Smooth muscle cell (in vitro differentiated cells): ENCODE data around the gene PRKCB. TPM values are rescaled to one million over a fixed set of nuclear protein-coding genes. Genes with fewer than 3 reads are reported as not detected.

Experiments
- DNase-seq: peaks from one replicate; lab custom pipeline; 2025; ENCODE audit not compliant: unreplicated experiment; lab: John Stamatoyannopoulos, UW
- H2AFZ ChIP-seq: fragments of 200-600 bp; sonication (generic); 2 replicates; pipeline ENCODE4 v1.6.0; 2016; ENCODE audit warnings: antibody characterized with exemption, low read depth, mild to moderate bottlenecking
- H3F3A ChIP-seq: fragments of 200-600 bp; sonication (generic); 2 replicates; pipeline ENCODE4 v1.6.0; 2017; ENCODE audit warnings: antibody characterized with exemption, low read depth
- H3K27ac ChIP-seq: fragments of 200-600 bp; sonication (generic); 2 replicates; pipeline ENCODE4 v1.5.1; 2016; ENCODE audit warnings: low read depth, mild to moderate bottlenecking
- H3K27me3 ChIP-seq: fragments of 200-600 bp; sonication (generic); 2 replicates; pipeline ENCODE4 v1.6.1; 2016; ENCODE audit warnings: low read depth, mild to moderate bottlenecking
- H3K36me3 ChIP-seq: fragments of 200-600 bp; sonication (generic); 2 replicates; pipeline ENCODE4 v1.5.1; 2016; ENCODE audit warnings: low read depth
- H3K4me1 ChIP-seq: fragments of 200-600 bp; sonication (generic); 2 replicates; pipeline ENCODE4 v1.5.1; 2016; ENCODE audit warnings: low read depth
- H3K4me2 ChIP-seq: fragments of 200-600 bp; sonication (generic); 2 replicates; pipeline ENCODE4 v1.6.0; 2016; ENCODE audit warnings: mild to moderate bottlenecking
- H3K4me3 ChIP-seq: fragments of 200-600 bp; sonication (generic); 2 replicates; pipeline ENCODE4 v1.5.1; 2016; ENCODE audit warnings: mild to moderate bottlenecking
- H3K79me2 ChIP-seq: fragments of 200-600 bp; sonication (generic); 2 replicates; pipeline ENCODE4 v1.6.0; 2016; ENCODE audit warnings: low read depth, mild to moderate bottlenecking
- H3K9ac ChIP-seq: fragments of 200-600 bp; sonication (generic); 2 replicates; pipeline ENCODE4 v1.6.0; 2016; ENCODE audit warnings: low read depth
- H3K9me3 ChIP-seq: fragments of 200-600 bp; sonication (generic); replicated peaks from 2 replicates; pipeline ENCODE4 v1.5.1; 2016; ENCODE audit warnings: low read depth
- H4K20me1 ChIP-seq: fragments of 200-600 bp; sonication (generic); 2 replicates; pipeline ENCODE4 v1.6.0; 2016; ENCODE audit warnings: low read depth
- CTCF ChIP-seq: fragments of 200-600 bp; sonication (generic); IDR thresholded peaks from 2 replicates; pipeline ENCODE4 v1.5.1; 2017; ENCODE audit warnings: borderline replicate concordance, mild to moderate bottlenecking, antibody characterized with exemption; ENCODE audit not compliant: insufficient read depth, poor library complexity, severe bottlenecking
- WGBS: methylation state at CpG from one replicate; pipeline ENCODE4 v1.1.7; 2016; ENCODE audit warnings: low lambda C conversion rate; 5-methylcytosine and 5-hydroxymethylcytosine counted together
- polyA plus RNA-seq: library from polyadenylated mRNA; unstranded; fragments of >200 nt; fragmentation: Nextera tagmentation; extraction: Ambion mirVana; gene quantifications from 2 replicates; pipeline ENCODE4 v1.2.1, GENCODE V29; 2016
- total RNA-seq: library from RNA; depleted of rRNA; stranded (reverse); fragments of >200 nt; gene quantifications from 2 replicates; pipeline ENCODE4 v1.2.3, GENCODE V29; 2014

Gene PRKCB
- total and polyA plus RNA-seq, 2 experiments from 2014 or later = 0.36 TPM; not detected in 1

DNA sequence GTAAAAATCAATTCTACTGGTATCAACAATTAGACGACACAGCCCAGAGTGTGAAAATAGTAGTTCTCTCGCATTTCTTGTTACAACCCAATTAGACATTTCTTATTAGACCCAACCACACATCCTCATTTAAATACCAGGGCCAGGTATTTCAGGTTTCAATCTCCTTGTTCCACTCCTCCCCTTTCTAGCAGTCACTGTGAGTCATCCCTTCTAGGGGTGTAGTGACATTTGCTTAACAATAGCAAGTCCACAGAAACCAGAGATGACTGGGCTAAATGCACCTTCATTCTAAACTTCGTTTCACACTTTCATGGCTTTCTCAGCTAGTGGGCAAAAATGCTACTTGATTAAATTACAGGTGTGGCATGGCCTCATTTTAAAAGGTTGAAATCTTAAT, 303.5 kb downstream of the PRKCB start:
- Histone ChIP-seq H3K4me3 (no peak overlapping the region), H3K36me3 (no peaks in the 10 kb centered on the region), H3K27me3 (peaks cover 11% of the 10 kb centered on the region), H3F3A (no peaks in the 10 kb centered on the region), H2AFZ (no peak overlapping the region), H3K9me3 (no peaks in the 10 kb centered on the region), H3K27ac (peak overlapping the region; percentile 58), H3K4me1 (peaks cover 5% of the 10 kb centered on the region), H3K4me2 (no peak overlapping the region), H4K20me1 (no peaks in the 10 kb centered on the region), H3K9ac (peak overlapping the region; percentile 25), H3K79me2 (no peaks in the 10 kb centered on the region)
- WGBS = 23% methylated on average over 3 of the region's 3 CpGs
- TF ChIP-seq CTCF = no peak
- no peak for DNase-seq

- Histone ChIP-seq H3K9me3 (no peaks in the 10 kb centered on the region), H3K27me3 (peaks cover 11% of the 10 kb centered on the region), H3K27ac (no peak overlapping the region), H3K9ac (no peak overlapping the region), H3K79me2 (no peaks in the 10 kb centered on the region), H3K4me1 (peaks cover 5% of the 10 kb centered on the region), H2AFZ (no peak overlapping the region), H4K20me1 (no peaks in the 10 kb centered on the region), H3F3A (no peaks in the 10 kb centered on the region), H3K4me2 (no peak overlapping the region), H3K4me3 (no peak overlapping the region), H3K36me3 (no peaks in the 10 kb centered on the region)
- DNase-seq = no peak
- WGBS = 90% methylated on average over 2 of the region's 2 CpGs
- TF ChIP-seq CTCF = no peak
These were observed 304.9 kb downstream of the PRKCB start for GRCh38 chr16:24140730-24141129.

GRCh38 chr16:24141466-24141865, 305.7 kb downstream of the PRKCB start:
- Histone ChIP-seq H3K27ac (no peak overlapping the region), H2AFZ (no peak overlapping the region), H3K4me2 (no peak overlapping the region), H3K27me3 (peaks cover 11% of the 10 kb centered on the region), H3K9ac (no peak overlapping the region), H3K9me3 (no peaks in the 10 kb centered on the region), H3K4me1 (peaks cover 5% of the 10 kb centered on the region), H3K79me2 (no peaks in the 10 kb centered on the region), H4K20me1 (no peaks in the 10 kb centered on the region), H3K36me3 (no peaks in the 10 kb centered on the region), H3F3A (no peaks in the 10 kb centered on the region), H3K4me3 (no peak overlapping the region)
- no peak for DNase-seq
- WGBS = 60% methylated on average over 5 of the region's 5 CpGs
- no peak for TF ChIP-seq CTCF

DNA sequence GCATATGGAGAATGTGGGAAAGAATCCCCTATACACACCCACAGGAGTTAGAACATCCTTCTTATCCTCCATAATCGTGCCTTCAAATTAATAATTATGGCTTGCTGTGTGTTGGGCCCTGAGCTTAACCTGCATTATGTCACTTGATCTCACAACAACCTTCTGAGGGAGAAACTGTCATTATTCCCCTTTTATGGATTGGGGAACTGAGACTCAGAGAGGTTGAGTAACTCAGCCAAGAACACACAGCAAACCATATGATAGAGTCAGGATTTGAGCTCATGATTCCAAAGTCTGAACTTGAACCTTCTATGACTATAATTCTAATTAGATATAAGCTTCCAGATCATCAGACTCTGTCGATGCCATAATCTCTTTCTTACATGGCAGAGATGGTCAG, 306.1 kb downstream of the PRKCB start:
- Histone ChIP-seq H2AFZ (no peak overlapping the region), H3K4me2 (no peak overlapping the region), H3K9ac (no peak overlapping the region), H3K27ac (no peak overlapping the region), H3K9me3 (no peaks in the 10 kb centered on the region), H3K36me3 (no peaks in the 10 kb centered on the region), H3K4me1 (peaks cover 5% of the 10 kb centered on the region), H4K20me1 (no peaks in the 10 kb centered on the region), H3K27me3 (peaks cover 11% of the 10 kb centered on the region), H3K4me3 (no peak overlapping the region), H3K79me2 (no peaks in the 10 kb centered on the region), H3F3A (no peaks in the 10 kb centered on the region)
- WGBS = 95% methylated on average over 2 of the region's 2 CpGs
- no peak for DNase-seq
- no peak for TF ChIP-seq CTCF
